ENCODE results near the gene WNT7B.

DNA sequence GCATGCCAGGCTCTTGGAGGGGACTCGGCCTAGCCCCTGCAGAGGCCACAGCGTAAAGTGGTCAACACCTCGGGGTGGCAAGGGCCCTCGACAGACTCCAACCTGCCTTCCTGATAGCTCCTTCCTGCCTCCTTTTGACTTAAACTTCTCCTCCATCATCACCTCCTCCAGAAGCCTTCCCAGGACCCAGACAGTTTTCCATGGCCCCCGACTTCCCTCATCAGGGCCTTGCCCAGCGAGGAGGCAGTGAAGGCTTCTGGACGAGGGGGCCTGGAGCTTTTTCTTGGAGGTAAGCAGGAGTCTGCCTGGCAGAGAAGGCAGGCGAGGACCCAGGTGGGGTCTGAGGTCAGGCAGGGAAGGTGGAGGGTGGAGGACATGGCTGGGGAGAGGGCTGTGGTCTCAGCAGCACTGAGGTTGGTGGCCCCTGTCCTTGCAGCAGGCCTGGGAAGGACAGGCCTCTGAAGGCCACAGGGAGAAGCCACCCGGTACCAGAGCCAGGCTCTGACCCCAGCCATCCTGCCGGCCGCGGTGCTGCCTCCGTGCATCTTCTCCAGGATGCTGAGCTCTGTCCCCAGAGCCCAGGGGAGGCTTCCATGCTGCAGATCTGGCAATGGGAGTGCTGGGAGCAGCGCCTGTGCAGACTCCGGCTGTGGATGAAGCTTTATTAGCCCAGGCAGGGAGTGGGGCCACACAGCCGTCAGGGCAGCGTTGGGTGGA lies 81.4 kb downstream of the WNT7B start:
- TF ChIP-seq POLR2A (IDR thresholded peaks at IDR 0.05; ENCODE audit: low read length) (no peak), GATA1 (IDR thresholded peaks at IDR 0.05; ENCODE audit: low read depth, low read length) (no peak)
